ENCODE data around the gene MYOD1.

DNA sequence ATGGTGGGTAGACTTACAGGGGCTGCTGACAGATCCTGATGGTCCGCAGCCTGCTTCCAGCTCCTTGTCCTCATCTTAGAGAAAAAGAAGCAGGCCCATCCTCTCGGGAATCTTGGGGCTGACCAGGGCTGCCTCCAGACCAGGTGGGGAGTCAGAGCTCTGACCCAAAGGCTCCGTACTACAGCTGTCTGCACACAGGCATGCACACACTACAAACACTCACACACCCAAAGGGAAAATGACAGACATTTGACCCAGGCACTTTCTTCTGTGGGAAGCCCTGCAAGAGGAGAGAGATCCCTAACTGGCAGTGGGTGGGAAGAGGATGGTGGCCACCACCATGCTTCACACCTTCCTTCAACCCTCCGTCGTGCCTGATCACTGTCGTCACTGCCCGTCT is 46.9 kb upstream of the MYOD1 start:
- TF ChIP-seq, protein P1, sequence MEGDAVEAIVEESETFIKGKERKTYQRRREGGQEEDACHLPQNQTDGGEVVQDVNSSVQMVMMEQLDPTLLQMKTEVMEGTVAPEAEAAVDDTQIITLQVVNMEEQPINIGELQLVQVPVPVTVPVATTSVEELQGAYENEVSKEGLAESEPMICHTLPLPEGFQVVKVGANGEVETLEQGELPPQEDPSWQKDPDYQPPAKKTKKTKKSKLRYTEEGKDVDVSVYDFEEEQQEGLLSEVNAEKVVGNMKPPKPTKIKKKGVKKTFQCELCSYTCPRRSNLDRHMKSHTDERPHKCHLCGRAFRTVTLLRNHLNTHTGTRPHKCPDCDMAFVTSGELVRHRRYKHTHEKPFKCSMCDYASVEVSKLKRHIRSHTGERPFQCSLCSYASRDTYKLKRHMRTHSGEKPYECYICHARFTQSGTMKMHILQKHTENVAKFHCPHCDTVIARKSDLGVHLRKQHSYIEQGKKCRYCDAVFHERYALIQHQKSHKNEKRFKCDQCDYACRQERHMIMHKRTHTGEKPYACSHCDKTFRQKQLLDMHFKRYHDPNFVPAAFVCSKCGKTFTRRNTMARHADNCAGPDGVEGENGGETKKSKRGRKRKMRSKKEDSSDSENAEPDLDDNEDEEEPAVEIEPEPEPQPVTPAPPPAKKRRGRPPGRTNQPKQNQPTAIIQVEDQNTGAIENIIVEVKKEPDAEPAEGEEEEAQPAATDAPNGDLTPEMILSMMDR (IDR thresholded peaks at IDR 0.05) = no peak
- TF ChIP-seq POLR2A (IDR thresholded peaks at IDR 0.05) = no peak
